ENCODE results near the gene CPTP. TPM values are rescaled to one million over a fixed set of nuclear protein-coding genes. Genes with fewer than 3 reads are reported as not detected.
A peak's percentile ranks its signal among the peaks of the same experiment; 100 is the strongest.

Gene CPTP
- total RNA-seq, 2 experiments from 2014 or later: 25.2 to 27.6 TPM

- H3K27me3 Mint-ChIP-seq: no peaks in the 10 kb centered on the region
- CTCF ChIA-PET: interaction anchor here (0.9 to 1.1 kb wide), 2 partner anchors 10 to 173 kb away, joined by 3 read pairs; no protein-coding TSS in a partner anchor
These were observed 29.3 kb upstream of the CPTP start for GRCh38 chr1:1295154-1295923.

GRCh38 chr1:1296070-1297061, 28.2 kb upstream of the CPTP start:
- no peak overlapping the region for H3K27ac Mint-ChIP-seq
- POLR2A ChIA-PET: no interaction called here
- no peaks in the 10 kb centered on the region for H3K27me3 Mint-ChIP-seq
- H3K4me1 Mint-ChIP-seq: no peaks in the 10 kb centered on the region
- no peak for DNase-seq
- H3K36me3 Mint-ChIP-seq (ENCODE audit: low read depth): peaks cover 7% of the 10 kb centered on the region
- H3K9me3 Mint-ChIP-seq: no peaks in the 10 kb centered on the region
- CTCF ChIA-PET: interaction anchor here (0.9 to 1.2 kb wide), 3 partner anchors 9 to 391 kb away, joined by 3 read pairs; no protein-coding TSS in a partner anchor
- H3K4me3 Mint-ChIP-seq: no peak overlapping the region

More at GRCh38 chr1:1295154-1295923, 29.3 kb upstream of the CPTP start:
- POLR2A ChIA-PET: no interaction called here
- H3K27ac Mint-ChIP-seq: no peak overlapping the region
- H3K36me3 Mint-ChIP-seq (ENCODE audit: low read depth): peaks cover 7% of the 10 kb centered on the region
- no peaks in the 10 kb centered on the region for H3K4me1 Mint-ChIP-seq
- DNase-seq: no peak
- H3K4me3 Mint-ChIP-seq: no peak overlapping the region
- H3K9me3 Mint-ChIP-seq: no peaks in the 10 kb centered on the region

GRCh38 chr1:1297802-1298424, 26.7 kb upstream of the CPTP start:
- ChIA-PET CTCF (interaction anchor here (0.6 kb wide), 1 partner anchor 16 kb away, joined by 3 read pairs; no protein-coding TSS in a partner anchor), POLR2A (no interaction called here)
- peaks cover 7% of the 10 kb centered on the region for H3K36me3 Mint-ChIP-seq (ENCODE audit: low read depth)

GRCh38 chr1:1298861-1299685, 25.5 kb upstream of the CPTP start:
- no peak for DNase-seq
- ChIA-PET POLR2A (no interaction called here), CTCF (no interaction called here)
- Mint-ChIP-seq H3K4me3 (no peak overlapping the region), H3K27ac (no peak overlapping the region), H3K9me3 (no peaks in the 10 kb centered on the region), H3K4me1 (peaks cover 3% of the 10 kb centered on the region), H3K27me3 (no peaks in the 10 kb centered on the region), H3K36me3 (ENCODE audit: low read depth) (peaks cover 7% of the 10 kb centered on the region)

More at GRCh38 chr1:1297802-1298424, 26.7 kb upstream of the CPTP start:
- H3K4me1 Mint-ChIP-seq: no peaks in the 10 kb centered on the region
- H3K27me3 Mint-ChIP-seq: no peaks in the 10 kb centered on the region
- H3K4me3 Mint-ChIP-seq: no peak overlapping the region
- H3K9me3 Mint-ChIP-seq: no peaks in the 10 kb centered on the region
- H3K27ac Mint-ChIP-seq: no peak overlapping the region
- DNase-seq: no peak

- H3K27ac Mint-ChIP-seq: no peak overlapping the region
- H3K4me3 Mint-ChIP-seq: no peak overlapping the region
- ChIA-PET CTCF (interaction anchor here (0.9 to 2.1 kb wide), 3 partner anchors 8 to 177 kb away, joined by 4 to 5 read pairs (median 4); no protein-coding TSS in a partner anchor), POLR2A (no interaction called here)
- peaks cover 7% of the 10 kb centered on the region for H3K4me1 Mint-ChIP-seq
- no peaks in the 10 kb centered on the region for H3K27me3 Mint-ChIP-seq
- H3K9me3 Mint-ChIP-seq: no peaks in the 10 kb centered on the region
- peak; percentile 33 for DNase-seq
- peaks cover 7% of the 10 kb centered on the region for H3K36me3 Mint-ChIP-seq (ENCODE audit: low read depth)
These were observed 24.8 kb upstream of the CPTP start for GRCh38 chr1:1299686-1300351.

GRCh38 chr1:1300352-1300739, 24.3 kb upstream of the CPTP start:
- peaks cover 9% of the 10 kb centered on the region for H3K4me1 Mint-ChIP-seq
- H3K27me3 Mint-ChIP-seq: no peaks in the 10 kb centered on the region
- H3K27ac Mint-ChIP-seq: no peak overlapping the region
- ChIA-PET POLR2A (no interaction called here), CTCF (interaction anchor here (0.9 to 2.1 kb wide), 3 partner anchors 9 to 178 kb away, joined by 4 to 5 read pairs (median 4); no protein-coding TSS in a partner anchor)
- peaks cover 4% of the 10 kb centered on the region for H3K36me3 Mint-ChIP-seq (ENCODE audit: low read depth)
- no peak overlapping the region for H3K4me3 Mint-ChIP-seq
- no peaks in the 10 kb centered on the region for H3K9me3 Mint-ChIP-seq
- DNase-seq: no peak

- POLR2A ChIA-PET: no interaction called here
These were observed 22.6 kb upstream of the CPTP start for GRCh38 chr1:1302006-1302430.

GRCh38 chr1:1302951-1303509, 21.6 kb upstream of the CPTP start:
- Mint-ChIP-seq H3K36me3 (ENCODE audit: low read depth) (peaks cover 4% of the 10 kb centered on the region), H3K4me1 (peaks cover 25% of the 10 kb centered on the region), H3K27ac (no peak overlapping the region), H3K27me3 (no peaks in the 10 kb centered on the region), H3K4me3 (no peak overlapping the region), H3K9me3 (no peaks in the 10 kb centered on the region)
- ChIA-PET CTCF (interaction anchor here (1.2 kb wide), 1 partner anchor 12 kb away, joined by 3 read pairs; no protein-coding TSS in a partner anchor), POLR2A (no interaction called here)
- no peak for DNase-seq

More at GRCh38 chr1:1302006-1302430, 22.6 kb upstream of the CPTP start:
- no peak for DNase-seq
- Mint-ChIP-seq H3K27me3 (no peaks in the 10 kb centered on the region), H3K4me3 (no peak overlapping the region), H3K36me3 (ENCODE audit: low read depth) (peaks cover 4% of the 10 kb centered on the region), H3K27ac (no peak overlapping the region), H3K9me3 (no peaks in the 10 kb centered on the region), H3K4me1 (peaks cover 23% of the 10 kb centered on the region)
- CTCF ChIA-PET: no interaction called here

- ChIA-PET CTCF (interaction anchor here (1.2 kb wide), 1 partner anchor 11 kb away, joined by 3 read pairs; no protein-coding TSS in a partner anchor), POLR2A (no interaction called here)
- peaks cover 25% of the 10 kb centered on the region for H3K4me1 Mint-ChIP-seq
- H3K4me3 Mint-ChIP-seq: no peak overlapping the region
- no peaks in the 10 kb centered on the region for H3K9me3 Mint-ChIP-seq
- no peak for DNase-seq
- H3K27me3 Mint-ChIP-seq: no peaks in the 10 kb centered on the region
- no peak overlapping the region for H3K27ac Mint-ChIP-seq
- peaks cover 4% of the 10 kb centered on the region for H3K36me3 Mint-ChIP-seq (ENCODE audit: low read depth)
These were observed 20.9 kb upstream of the CPTP start for GRCh38 chr1:1303736-1304135.

- H3K9me3 Mint-ChIP-seq: no peaks in the 10 kb centered on the region
- H3K4me3 Mint-ChIP-seq: peak overlapping the region; percentile 86
- POLR2A ChIA-PET: interaction anchor here (1.0 kb wide), 1 partner anchor 71 kb away, joined by 3 read pairs; the partner anchor contains the start of gene AURKAIP1
- H3K27ac Mint-ChIP-seq: peak overlapping the region; percentile 89
- H3K36me3 Mint-ChIP-seq (ENCODE audit: low read depth): peaks cover 4% of the 10 kb centered on the region
- CTCF ChIA-PET: interaction anchor here (0.8 to 1.3 kb wide), 6 partner anchors 9 to 241 kb away, joined by 3 to 9 read pairs (median 3); no protein-coding TSS in a partner anchor
- peaks cover 25% of the 10 kb centered on the region for H3K4me1 Mint-ChIP-seq
- H3K27me3 Mint-ChIP-seq: no peaks in the 10 kb centered on the region
- DNase-seq: no peak
These were observed 20.0 kb upstream of the CPTP start for GRCh38 chr1:1304331-1305299.

All from activated CD4-positive, alpha-beta T cell treated with anti-CD3 and anti-CD28 coated beads, Interleukin-2, amount 10 ng/mL, durations not matched to agents 7 days and 5 days (primary cell).